Tibial nerve (tissue), 4 donors: Measurements from ENCODE around the gene MEF2D. TPM values are rescaled to one million over a fixed set of nuclear protein-coding genes. Genes with fewer than 3 reads are reported as not detected.

ENCODE experiments used
- DNase-seq, 2 donors: peaks; one replicate each; pipeline ENCODE4 v3.0.0-alpha.2; 2019; ENCODE audit warnings: low spot score in 2 of 2
- H3K27ac ChIP-seq, 4 donors: fragments of 200-600 bp; sonication (generic) in 3 of 4; one replicate each; pipeline ENCODE4 v1.5.1; 2017 to 2019; ENCODE audit warnings: mild to moderate bottlenecking in 1 of 4
- H3K27me3 ChIP-seq, 2 donors: fragments of 200-600 bp; sonication (generic) in 1 of 2; one replicate each; pipeline versions ENCODE4 v1.5.1 to v1.6.0; 2017 to 2019
- H3K36me3 ChIP-seq, 3 donors: fragments of 200-600 bp; sonication (generic); one replicate each; pipeline ENCODE4 v1.5.1; 2018 to 2019
- H3K4me1 ChIP-seq, 4 donors: fragments of 200-600 bp; sonication (generic) in 3 of 4; one replicate each; pipeline ENCODE4 v1.5.1; 2017 to 2019
- H3K4me3 ChIP-seq, 4 donors: fragments of 200-600 bp; sonication (generic) in 3 of 4; one replicate each; pipeline ENCODE4 v1.5.1; 2017 to 2019; ENCODE audit warnings: mild to moderate bottlenecking in 1 of 4, moderate library complexity in 1 of 4
- H3K9me3 ChIP-seq, 4 donors: fragments of 200-600 bp; sonication (generic) in 3 of 4; one replicate each; pipeline ENCODE4 v1.5.1; 2017 to 2019
- EP300 ChIP-seq, 2 donors: sonication (generic); formaldehyde crosslinking; IDR thresholded peaks; one replicate each; pipeline ENCODE4 v1.6.1; 2017; ENCODE audit warnings: antibody characterized with exemption in 2 of 2, mild to moderate bottlenecking in 1 of 2
- POLR2A ChIP-seq, 2 donors: fragments of 450-650 bp; IDR thresholded peaks; one replicate each; pipeline ENCODE4 v1.6.1; 2017; ENCODE audit warnings: antibody characterized with exemption in 2 of 2, mild to moderate bottlenecking in 2 of 2, moderate library complexity in 2 of 2
- WGBS, 2 donors: methylation state at CpG; one replicate each; pipeline ENCODE4 v1.1.5; 2018; 5-methylcytosine and 5-hydroxymethylcytosine counted together
- total RNA-seq, 4 donors: library from RNA; depleted of rRNA; stranded (reverse); fragments of >200 nt; gene quantifications; one replicate each; pipeline ENCODE4 v1.1.0, GENCODE V29; 2016
- TF ChIP-seq, protein P1 (sequence below), 5 experiments: fragments of 200-600 bp in 3 of 5; fragments of 450-650 bp in 2 of 5; sonication (generic) in 3 of 5; IDR thresholded peaks; one replicate each; pipeline ENCODE4 v1.5.1; 2016 to 2019; ENCODE audit warnings: antibody characterized with exemption in 5 of 5, mild to moderate bottlenecking in 3 of 5, moderate library complexity in 2 of 5

MEF2D gene
- total RNA-seq, 4 donors from 2014 or later = 67.5 to 84.9 (median 70.8) TPM

- Histone ChIP-seq H3K27ac (no peak overlapping the region), H3K4me3 (no peak overlapping the region), H3K4me1 (no peaks in the 10 kb centered on the region), H3K27me3 (no peaks in the 10 kb centered on the region), H3K9me3 (no peaks in the 10 kb centered on the region), H3K36me3 (no peaks in the 10 kb centered on the region)
- DNase-seq = no peak
- TF ChIP-seq POLR2A (IDR thresholded peaks at IDR 0.05) (no peak), EP300 (IDR thresholded peaks at IDR 0.05) (no peak)
- whole genome bisulfite sequencing, 2 donors = 94 to 96% methylated on average over 4 of the region's 4 CpGs
These were observed 46.9 kb upstream of the MEF2D start for GRCh38 chr1:156547434-156547833.

DNA sequence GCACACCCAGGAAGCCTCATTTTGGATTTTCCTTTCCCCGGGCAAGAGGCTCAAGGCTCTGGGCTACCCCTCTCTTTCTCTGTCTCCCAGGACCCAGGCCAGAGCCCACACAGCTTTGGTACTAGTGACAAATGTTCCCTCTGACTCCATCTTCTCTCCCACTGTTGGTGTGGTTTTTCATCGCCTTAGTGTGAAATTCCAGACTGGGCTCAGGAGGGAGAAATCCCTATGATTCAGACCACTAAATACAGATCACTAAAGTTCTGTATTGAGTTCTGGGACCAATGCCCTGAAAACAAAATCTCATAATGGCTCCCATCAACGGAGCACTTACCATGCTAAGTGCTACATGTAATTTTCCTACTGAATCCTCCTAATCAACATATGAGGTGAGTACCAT lies 45.7 kb upstream of the MEF2D start:
- TF ChIP-seq, protein P1, sequence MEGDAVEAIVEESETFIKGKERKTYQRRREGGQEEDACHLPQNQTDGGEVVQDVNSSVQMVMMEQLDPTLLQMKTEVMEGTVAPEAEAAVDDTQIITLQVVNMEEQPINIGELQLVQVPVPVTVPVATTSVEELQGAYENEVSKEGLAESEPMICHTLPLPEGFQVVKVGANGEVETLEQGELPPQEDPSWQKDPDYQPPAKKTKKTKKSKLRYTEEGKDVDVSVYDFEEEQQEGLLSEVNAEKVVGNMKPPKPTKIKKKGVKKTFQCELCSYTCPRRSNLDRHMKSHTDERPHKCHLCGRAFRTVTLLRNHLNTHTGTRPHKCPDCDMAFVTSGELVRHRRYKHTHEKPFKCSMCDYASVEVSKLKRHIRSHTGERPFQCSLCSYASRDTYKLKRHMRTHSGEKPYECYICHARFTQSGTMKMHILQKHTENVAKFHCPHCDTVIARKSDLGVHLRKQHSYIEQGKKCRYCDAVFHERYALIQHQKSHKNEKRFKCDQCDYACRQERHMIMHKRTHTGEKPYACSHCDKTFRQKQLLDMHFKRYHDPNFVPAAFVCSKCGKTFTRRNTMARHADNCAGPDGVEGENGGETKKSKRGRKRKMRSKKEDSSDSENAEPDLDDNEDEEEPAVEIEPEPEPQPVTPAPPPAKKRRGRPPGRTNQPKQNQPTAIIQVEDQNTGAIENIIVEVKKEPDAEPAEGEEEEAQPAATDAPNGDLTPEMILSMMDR (IDR thresholded peaks at IDR 0.05) = no peak
- no peak for TF ChIP-seq EP300 (IDR thresholded peaks at IDR 0.05)
- TF ChIP-seq POLR2A (IDR thresholded peaks at IDR 0.05) = no peak
- H3K36me3 ChIP-seq = no peaks in the 10 kb centered on the region
- H3K27ac ChIP-seq = no peak overlapping the region
- H3K4me3 ChIP-seq = no peak overlapping the region
- DNase-seq = no peak
- H3K4me1 ChIP-seq = no peaks in the 10 kb centered on the region
- no peaks in the 10 kb centered on the region for H3K27me3 ChIP-seq
- H3K9me3 ChIP-seq = no peaks in the 10 kb centered on the region
- 98 to 100% methylated on average over 3 of the region's 3 CpGs for WGBS, 2 donors

GRCh38 chr1:156544592-156545102 lies 44.1 kb upstream of the MEF2D start:
- 93 to 94% methylated on average over 3 of the region's 3 CpGs for WGBS, 2 donors
- H3K36me3 ChIP-seq = no peaks in the 10 kb centered on the region
- DNase-seq = no peak
- no peak for TF ChIP-seq POLR2A (IDR thresholded peaks at IDR 0.05)
- no peak for TF ChIP-seq EP300 (IDR thresholded peaks at IDR 0.05)
- TF ChIP-seq, protein P1 (IDR thresholded peaks at IDR 0.05) = no peak
- H3K9me3 ChIP-seq = no peaks in the 10 kb centered on the region
- no peaks in the 10 kb centered on the region for H3K4me1 ChIP-seq
- no peak overlapping the region for H3K27ac ChIP-seq
- H3K27me3 ChIP-seq = no peaks in the 10 kb centered on the region
- H3K4me3 ChIP-seq = no peak overlapping the region

- Histone ChIP-seq H3K4me3 (no peak overlapping the region), H3K4me1 (no peaks in the 10 kb centered on the region)
These were observed 42.5 kb upstream of the MEF2D start for GRCh38 chr1:156543066-156543465.

DNA sequence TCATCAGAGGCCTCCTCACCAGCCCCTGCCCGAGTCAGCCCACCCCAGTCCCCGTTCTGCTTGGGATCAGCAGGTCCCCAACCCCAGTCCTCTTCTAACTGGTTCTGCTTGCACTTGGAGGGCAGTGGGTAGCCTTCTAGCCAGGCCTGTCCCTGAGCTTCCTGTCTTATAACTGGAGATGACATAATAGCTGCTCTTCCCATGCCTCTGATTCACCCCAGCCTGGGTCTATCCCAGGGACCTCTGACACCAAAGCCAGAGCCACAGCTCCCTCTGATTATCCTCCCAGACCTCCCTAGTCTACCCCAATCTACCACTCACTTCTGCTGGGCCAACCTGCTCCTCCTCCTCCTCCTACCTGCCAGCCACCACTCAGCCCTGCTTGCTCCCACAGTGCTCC lies 40.4 kb upstream of the MEF2D start:
- Histone ChIP-seq H3K27ac (no peak overlapping the region), H3K4me1 (no peaks in the 10 kb centered on the region), H3K27me3 (no peaks in the 10 kb centered on the region), H3K36me3 (no peaks in the 10 kb centered on the region), H3K4me3 (no peak overlapping the region), H3K9me3 (no peaks in the 10 kb centered on the region)
- DNase-seq = no peak
- 76 to 100% methylated on average over 2 of the region's 2 CpGs for WGBS, 2 donors
- no peak for TF ChIP-seq POLR2A (IDR thresholded peaks at IDR 0.05)

More at GRCh38 chr1:156543066-156543465, 42.5 kb upstream of the MEF2D start:
- TF ChIP-seq POLR2A (IDR thresholded peaks at IDR 0.05) (no peak), EP300 (IDR thresholded peaks at IDR 0.05) (no peak)
- TF ChIP-seq, protein P1 (IDR thresholded peaks at IDR 0.05) = no peak
- Histone ChIP-seq H3K36me3 (no peaks in the 10 kb centered on the region), H3K9me3 (no peaks in the 10 kb centered on the region), H3K27ac (no peak overlapping the region), H3K27me3 (no peaks in the 10 kb centered on the region)
- DNase-seq = no peak
- 85 to 89% methylated on average over 1 of the region's 1 CpG for WGBS, 2 donors

GRCh38 chr1:156539818-156540355 lies 39.3 kb upstream of the MEF2D start:
- DNase-seq = no peak
- H3K27ac ChIP-seq = no peak overlapping the region
- no peak overlapping the region for H3K4me3 ChIP-seq
- no peaks in the 10 kb centered on the region for H3K4me1 ChIP-seq
- no peaks in the 10 kb centered on the region for H3K36me3 ChIP-seq
- no peaks in the 10 kb centered on the region for H3K9me3 ChIP-seq
- no peaks in the 10 kb centered on the region for H3K27me3 ChIP-seq
- 79 to 83% methylated on average over 4 of the region's 4 CpGs for WGBS, 2 donors
- TF ChIP-seq POLR2A (IDR thresholded peaks at IDR 0.05) (no peak), EP300 (IDR thresholded peaks at IDR 0.05) (no peak)
- TF ChIP-seq, protein P1 (IDR thresholded peaks at IDR 0.05) = no peak
